ENCODE data around the gene WDFY3. TPM values are rescaled to one million over a fixed set of nuclear protein-coding genes. Genes with fewer than 3 reads are reported as not detected.

WDFY3 gene
- total RNA-seq, 1 experiment from 2014 or later: 42.7 TPM

DNA sequence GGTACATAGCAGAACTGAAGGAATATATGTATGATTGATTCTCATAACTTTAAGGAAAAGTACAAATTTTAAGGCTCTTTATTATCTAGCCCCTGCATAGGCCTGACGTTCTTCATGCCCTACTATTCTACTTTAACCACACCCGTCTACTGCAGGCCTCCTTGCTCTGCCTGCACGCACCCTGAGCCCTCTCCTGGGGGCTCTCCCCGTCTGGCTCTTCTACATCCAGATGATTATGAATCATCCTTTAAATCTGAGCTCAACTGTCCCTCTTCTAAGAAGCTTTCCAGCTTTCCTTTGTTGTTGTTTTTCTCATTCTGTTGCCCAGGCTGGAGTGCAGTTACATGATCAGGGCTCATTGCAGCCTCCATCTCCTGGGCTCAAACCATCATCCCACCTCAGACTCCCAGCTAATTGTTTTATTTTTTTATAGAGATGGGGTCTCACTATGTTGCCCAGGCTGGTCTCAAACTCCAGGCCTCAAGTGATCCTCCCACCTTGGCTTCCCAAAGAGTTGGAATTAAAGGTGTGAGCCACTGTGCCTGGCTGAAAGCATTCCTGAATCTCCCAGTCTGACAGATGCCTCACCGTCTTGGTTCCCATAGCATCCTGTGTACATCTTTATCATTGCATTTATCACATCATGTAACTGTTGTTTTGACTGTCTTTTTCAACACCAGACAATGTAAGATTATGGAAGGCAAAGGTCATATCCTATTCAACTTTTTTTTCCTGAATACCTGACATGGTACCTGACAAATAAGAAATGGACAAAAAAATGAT lies 89.2 kb downstream of the WDFY3 start:
- H3K27ac Mint-ChIP-seq (ENCODE audit: unreplicated experiment): no peak overlapping the region
- Histone ChIP-seq H3K27me3 (replicated peaks; ENCODE audit: control insufficient read depth, insufficient read depth, low read length) (no peaks in the 10 kb centered on the region), H3K9me3 (no peaks in the 10 kb centered on the region), H3K36me3 (ENCODE audit: control insufficient read depth, insufficient read depth, low read length) (no peaks in the 10 kb centered on the region), H3K4me1 (peaks cover 10% of the 10 kb centered on the region), H3K4me3 (ENCODE audit: low read depth, low read length) (no peak overlapping the region)
- TF ChIP-seq, protein P1, sequence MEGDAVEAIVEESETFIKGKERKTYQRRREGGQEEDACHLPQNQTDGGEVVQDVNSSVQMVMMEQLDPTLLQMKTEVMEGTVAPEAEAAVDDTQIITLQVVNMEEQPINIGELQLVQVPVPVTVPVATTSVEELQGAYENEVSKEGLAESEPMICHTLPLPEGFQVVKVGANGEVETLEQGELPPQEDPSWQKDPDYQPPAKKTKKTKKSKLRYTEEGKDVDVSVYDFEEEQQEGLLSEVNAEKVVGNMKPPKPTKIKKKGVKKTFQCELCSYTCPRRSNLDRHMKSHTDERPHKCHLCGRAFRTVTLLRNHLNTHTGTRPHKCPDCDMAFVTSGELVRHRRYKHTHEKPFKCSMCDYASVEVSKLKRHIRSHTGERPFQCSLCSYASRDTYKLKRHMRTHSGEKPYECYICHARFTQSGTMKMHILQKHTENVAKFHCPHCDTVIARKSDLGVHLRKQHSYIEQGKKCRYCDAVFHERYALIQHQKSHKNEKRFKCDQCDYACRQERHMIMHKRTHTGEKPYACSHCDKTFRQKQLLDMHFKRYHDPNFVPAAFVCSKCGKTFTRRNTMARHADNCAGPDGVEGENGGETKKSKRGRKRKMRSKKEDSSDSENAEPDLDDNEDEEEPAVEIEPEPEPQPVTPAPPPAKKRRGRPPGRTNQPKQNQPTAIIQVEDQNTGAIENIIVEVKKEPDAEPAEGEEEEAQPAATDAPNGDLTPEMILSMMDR (IDR thresholded peaks at IDR 0.05; ENCODE audit: insufficient read depth in 1 of 2, low read depth in 1 of 2, low read length in 1 of 2, severe bottlenecking in 1 of 2, unreplicated experiment in 1 of 2): no peak
- DNase-seq: no peak
- ChIA-PET POLR2A (no interaction called here), CTCF (no interaction called here)
- intact Hi-C loops (cut with micrococcal nuclease; ENCODE audit: unreplicated experiment): no loop called here
- no peak overlapping the region for H3K4me3 Mint-ChIP-seq (ENCODE audit: unreplicated experiment)
- no peaks in the 10 kb centered on the region for H3K36me3 Mint-ChIP-seq (ENCODE audit: insufficient read depth, unreplicated experiment)
- no TSS peak for BruUV-seq (replicated peaks)
- no peaks in the 10 kb centered on the region for H3K27me3 Mint-ChIP-seq (ENCODE audit: insufficient read depth, unreplicated experiment)
- peaks cover 27% of the 10 kb centered on the region for H3K4me1 Mint-ChIP-seq (ENCODE audit: low read depth, unreplicated experiment)
- no peaks in the 10 kb centered on the region for H3K9me3 Mint-ChIP-seq (ENCODE audit: unreplicated experiment)

DNA sequence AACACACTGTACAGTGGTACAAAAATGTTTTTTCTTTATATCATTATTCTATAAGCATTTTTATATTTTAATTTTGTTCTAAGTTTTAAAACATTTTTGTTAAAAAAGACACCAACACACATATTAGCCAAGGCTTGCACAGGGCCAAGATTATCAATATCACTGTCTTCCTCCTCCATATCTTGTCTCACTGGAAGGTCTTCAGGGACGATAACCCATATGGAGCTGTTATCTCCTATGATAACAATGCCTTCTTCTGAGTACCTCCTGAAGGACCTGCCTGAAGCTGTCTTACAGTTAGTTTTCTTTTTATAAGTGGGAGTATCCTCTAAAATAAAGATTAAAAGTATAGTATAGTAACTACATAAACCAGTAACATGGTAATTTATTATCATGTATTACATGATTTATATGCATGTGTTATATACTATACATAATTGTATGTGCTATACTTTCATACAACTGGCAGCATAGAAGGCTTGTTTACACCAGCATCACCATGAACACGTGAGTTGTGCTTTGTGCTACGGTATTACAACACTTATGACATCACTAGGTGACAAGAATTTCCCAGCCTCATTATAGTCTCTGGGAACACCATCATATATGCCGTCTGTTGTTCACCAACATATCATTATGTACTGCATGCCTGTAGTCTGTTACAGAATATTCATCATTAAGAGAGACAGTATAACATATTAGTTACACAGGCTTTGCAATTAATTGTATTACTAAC lies 90.7 kb downstream of the WDFY3 start:
- Mint-ChIP-seq H3K27ac (ENCODE audit: unreplicated experiment) (no peak overlapping the region), H3K4me1 (ENCODE audit: low read depth, unreplicated experiment) (peaks cover 40% of the 10 kb centered on the region), H3K36me3 (ENCODE audit: insufficient read depth, unreplicated experiment) (no peaks in the 10 kb centered on the region), H3K9me3 (ENCODE audit: unreplicated experiment) (peaks cover 7% of the 10 kb centered on the region), H3K27me3 (ENCODE audit: insufficient read depth, unreplicated experiment) (no peaks in the 10 kb centered on the region), H3K4me3 (ENCODE audit: unreplicated experiment) (no peak overlapping the region)
- DNase-seq: no peak
- peaks cover 19% of the 10 kb centered on the region for H3K4me1 ChIP-seq
- TF ChIP-seq, protein P1 (IDR thresholded peaks at IDR 0.05; ENCODE audit: insufficient read depth in 1 of 2, low read depth in 1 of 2, low read length in 1 of 2, severe bottlenecking in 1 of 2, unreplicated experiment in 1 of 2): no peak
- intact Hi-C loops (cut with micrococcal nuclease; ENCODE audit: unreplicated experiment): no loop called here
- H3K4me3 ChIP-seq (ENCODE audit: low read depth, low read length): no peak overlapping the region
- no peaks in the 10 kb centered on the region for H3K9me3 ChIP-seq
- H3K27me3 ChIP-seq (replicated peaks; ENCODE audit: control insufficient read depth, insufficient read depth, low read length): no peaks in the 10 kb centered on the region
- CTCF ChIA-PET: no interaction called here
- BruUV-seq (replicated peaks): no TSS peak
- POLR2A ChIA-PET: no interaction called here
- no peaks in the 10 kb centered on the region for H3K36me3 ChIP-seq (ENCODE audit: control insufficient read depth, insufficient read depth, low read length)

DNA sequence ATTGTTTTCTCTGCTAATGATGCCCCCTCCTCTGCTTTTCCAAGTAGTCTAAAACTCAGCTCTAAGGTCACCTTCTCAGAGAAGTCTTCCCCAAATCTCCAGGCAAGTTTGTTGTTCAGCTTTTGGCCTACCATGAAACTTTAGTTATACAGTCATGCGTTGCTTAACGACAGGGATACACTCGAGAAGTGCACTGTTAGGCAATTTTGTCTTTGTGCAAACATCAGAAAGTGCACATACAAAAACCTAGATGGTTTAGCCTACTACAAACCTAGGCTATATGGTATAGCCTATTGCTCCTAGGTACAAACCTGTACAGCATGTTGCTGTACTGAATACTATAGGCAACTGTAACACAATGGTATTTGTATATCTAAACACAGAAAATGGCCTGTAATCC lies 91.9 kb downstream of the WDFY3 start:
- H3K4me1 Mint-ChIP-seq (ENCODE audit: low read depth, unreplicated experiment): peaks cover 41% of the 10 kb centered on the region
- no peak overlapping the region for H3K4me3 Mint-ChIP-seq (ENCODE audit: unreplicated experiment)
- H3K27ac Mint-ChIP-seq (ENCODE audit: unreplicated experiment): no peak overlapping the region
- H3K27me3 Mint-ChIP-seq (ENCODE audit: insufficient read depth, unreplicated experiment): no peaks in the 10 kb centered on the region
- H3K4me1 ChIP-seq: peaks cover 23% of the 10 kb centered on the region
- H3K36me3 Mint-ChIP-seq (ENCODE audit: insufficient read depth, unreplicated experiment): no peaks in the 10 kb centered on the region
- H3K9me3 ChIP-seq: no peaks in the 10 kb centered on the region
- intact Hi-C loops (cut with micrococcal nuclease; ENCODE audit: unreplicated experiment): loop anchor here (5.0 kb wide), 1 partner anchor 93 kb away; the partner anchor contains the start of gene WDFY3
- POLR2A ChIA-PET: no interaction called here
- no peaks in the 10 kb centered on the region for H3K27me3 ChIP-seq (replicated peaks; ENCODE audit: control insufficient read depth, insufficient read depth, low read length)
- H3K9me3 Mint-ChIP-seq (ENCODE audit: unreplicated experiment): peaks cover 10% of the 10 kb centered on the region
- no peaks in the 10 kb centered on the region; the same call in 1 of the 2 replicates for H3K36me3 ChIP-seq (ENCODE audit: control insufficient read depth, insufficient read depth, low read length)
- no peak for DNase-seq
- TF ChIP-seq, protein P1 (IDR thresholded peaks at IDR 0.05; ENCODE audit: insufficient read depth in 1 of 2, low read depth in 1 of 2, low read length in 1 of 2, severe bottlenecking in 1 of 2, unreplicated experiment in 1 of 2): no peak
- CTCF ChIA-PET: no interaction called here
- H3K4me3 ChIP-seq (ENCODE audit: low read depth, low read length): no peak overlapping the region
- no TSS peak for BruUV-seq (replicated peaks)
